ENCODE results near the gene BMP4. TPM values are rescaled to one million over a fixed set of nuclear protein-coding genes. Genes with fewer than 3 reads are reported as not detected.
A peak's percentile ranks its signal among the peaks of the same experiment; 100 is the strongest.

The BMP4 gene
- polyA plus RNA-seq, 2 donors, result 2.6 to 3.8 TPM

DNA sequence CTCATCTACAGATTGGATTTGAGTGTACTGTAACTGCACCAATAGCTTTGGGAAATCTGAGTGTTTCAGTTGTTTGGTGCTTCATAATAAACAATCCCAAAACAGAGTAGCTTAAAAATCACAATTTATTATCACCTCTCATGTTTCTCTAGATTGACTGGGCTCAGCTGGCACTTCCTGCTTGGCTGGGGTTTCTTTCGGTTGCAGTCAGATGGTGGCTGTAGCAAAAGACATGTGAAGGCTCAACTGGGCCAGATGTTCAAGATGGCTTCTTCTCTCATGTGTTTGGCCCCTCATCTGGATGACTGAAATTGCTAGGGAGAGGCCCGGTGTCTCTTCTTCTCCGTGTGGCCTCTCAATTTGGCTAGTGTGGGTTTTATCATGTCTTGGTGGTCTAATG is 12.1 kb upstream of the BMP4 start:
- Histone ChIP-seq H3K36me3 (ENCODE audit: control insufficient read depth in 2 of 2, insufficient read depth in 2 of 2, low read length in 1 of 2) (no peaks in the 10 kb centered on the region), H3K4me3 (ENCODE audit: low read depth in 1 of 2, low read length in 2 of 2) (no peak overlapping the region), H3K27ac (ENCODE audit: low read depth in 2 of 2, low read length in 1 of 2) (no peak overlapping the region), H3K4me1 (ENCODE audit: control insufficient read depth in 2 of 2, insufficient read depth in 2 of 2, low read length in 1 of 2) (no peaks in the 10 kb centered on the region), H3K9me3 (ENCODE audit: control insufficient read depth in 2 of 2, insufficient read depth in 1 of 2, low read depth in 1 of 2, low read length in 1 of 2) (no peaks in the 10 kb centered on the region), H3K27me3 (ENCODE audit: control insufficient read depth in 1 of 2, insufficient read depth in 2 of 2, low read length in 2 of 2) (no peaks in the 10 kb centered on the region)
- WGBS, 2 donors, result 82% methylated on average over 3 of the region's 3 CpGs

DNA sequence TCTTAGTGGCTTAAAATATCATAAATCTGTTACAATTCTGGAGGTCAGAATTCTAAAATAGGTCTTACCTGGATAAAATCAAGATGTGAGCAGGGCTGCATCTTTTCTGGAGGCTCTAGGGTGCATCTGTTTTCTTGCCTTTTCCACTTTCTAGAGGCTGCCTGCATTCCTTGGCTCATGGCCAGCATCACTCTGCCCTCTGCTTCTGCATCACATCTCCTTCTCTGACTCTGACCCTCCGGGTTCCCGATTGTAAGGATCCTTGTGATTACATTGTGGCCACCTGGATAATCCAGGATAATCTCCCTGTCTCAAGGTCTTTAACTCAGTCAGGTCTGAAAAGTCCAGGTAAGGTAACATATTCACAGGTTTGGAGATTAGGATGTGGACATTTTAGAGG is 11.0 kb upstream of the BMP4 start:
- H3K4me3 ChIP-seq (ENCODE audit: low read depth in 1 of 2, low read length in 2 of 2), result no peak overlapping the region
- H3K9me3 ChIP-seq (ENCODE audit: control insufficient read depth in 2 of 2, insufficient read depth in 1 of 2, low read depth in 1 of 2, low read length in 1 of 2), result no peaks in the 10 kb centered on the region
- H3K27me3 ChIP-seq (ENCODE audit: control insufficient read depth in 1 of 2, insufficient read depth in 2 of 2, low read length in 2 of 2), result no peaks in the 10 kb centered on the region
- no peaks in the 10 kb centered on the region for H3K36me3 ChIP-seq (ENCODE audit: control insufficient read depth in 2 of 2, insufficient read depth in 2 of 2, low read length in 1 of 2)
- no peak overlapping the region for H3K27ac ChIP-seq (ENCODE audit: low read depth in 2 of 2, low read length in 1 of 2)
- WGBS, 2 donors, result 65 to 73% methylated on average over 2 of the region's 2 CpGs
- H3K4me1 ChIP-seq (ENCODE audit: control insufficient read depth in 2 of 2, insufficient read depth in 2 of 2, low read length in 1 of 2), result peaks cover 5 to 7% of the 10 kb centered on the region in 2 donors

GRCh38 chr14:53964249-53964648 is 7.6 kb upstream of the BMP4 start:
- 70 to 75% methylated on average over 4 of the region's 4 CpGs for WGBS, 2 donors
- no peaks in the 10 kb centered on the region for H3K36me3 ChIP-seq (ENCODE audit: control insufficient read depth in 2 of 2, insufficient read depth in 2 of 2, low read length in 1 of 2)
- no peaks in the 10 kb centered on the region for H3K9me3 ChIP-seq (ENCODE audit: control insufficient read depth in 2 of 2, insufficient read depth in 1 of 2, low read depth in 1 of 2, low read length in 1 of 2)
- peaks cover 5 to 7% of the 10 kb centered on the region in 2 donors for H3K4me1 ChIP-seq (ENCODE audit: control insufficient read depth in 2 of 2, insufficient read depth in 2 of 2, low read length in 1 of 2)
- no peak overlapping the region for H3K27ac ChIP-seq (ENCODE audit: low read depth in 2 of 2, low read length in 1 of 2)
- H3K4me3 ChIP-seq (ENCODE audit: low read depth in 1 of 2, low read length in 2 of 2), result no peak overlapping the region
- H3K27me3 ChIP-seq (ENCODE audit: control insufficient read depth in 1 of 2, insufficient read depth in 2 of 2, low read length in 2 of 2), result no peaks in the 10 kb centered on the region

DNA sequence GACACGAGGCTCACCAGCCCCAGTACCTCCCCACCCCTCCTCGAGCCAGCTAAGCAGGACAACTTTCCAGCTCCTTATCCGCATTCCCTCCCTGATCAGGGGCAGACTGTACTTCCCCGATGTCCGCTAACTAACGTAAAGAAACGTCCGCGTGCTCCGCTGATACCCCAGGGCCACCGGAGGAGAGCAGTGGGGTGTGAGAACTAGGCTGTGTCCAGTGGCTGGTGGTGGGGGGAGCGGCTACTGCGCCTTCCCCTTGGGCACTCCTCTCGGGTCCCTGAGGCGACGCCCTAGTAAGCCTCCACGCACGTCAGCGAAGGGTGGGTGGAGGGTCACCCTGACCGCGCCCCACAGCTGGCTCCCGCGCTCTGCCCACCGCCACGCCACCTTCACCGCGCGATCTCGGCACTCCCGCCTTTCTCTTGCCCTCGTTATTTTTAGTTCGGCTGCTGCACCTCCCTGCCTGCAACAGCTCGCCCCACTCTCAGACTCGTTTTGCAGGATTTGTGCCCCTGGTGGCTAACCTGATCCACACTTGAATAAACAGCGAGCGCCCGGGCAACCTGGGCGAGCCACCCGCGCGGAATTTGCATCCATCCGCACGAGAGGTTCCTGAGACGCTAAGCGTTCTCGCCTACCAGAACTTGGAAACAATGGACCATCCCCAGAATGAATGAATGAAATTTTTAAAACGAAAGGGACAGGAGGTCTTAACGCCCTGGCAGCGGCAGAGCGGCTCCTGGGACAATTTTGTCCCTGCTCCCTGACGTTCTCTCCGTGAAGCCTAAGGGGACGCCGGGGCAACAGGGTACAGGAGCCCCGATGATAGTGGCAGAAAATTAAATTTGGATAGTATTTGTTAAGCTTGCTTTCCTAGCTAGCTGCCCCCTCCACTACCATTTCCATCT is 6.9 kb upstream of the BMP4 start:
- no peaks in the 10 kb centered on the region for H3K36me3 ChIP-seq (ENCODE audit: control insufficient read depth in 2 of 2, insufficient read depth in 2 of 2, low read length in 1 of 2)
- WGBS, 2 donors, result 13 to 14% methylated on average over 55 of the region's 55 CpGs
- no peaks in the 10 kb centered on the region for H3K9me3 ChIP-seq (ENCODE audit: control insufficient read depth in 2 of 2, insufficient read depth in 1 of 2, low read depth in 1 of 2, low read length in 1 of 2)
- no peak overlapping the region for H3K27ac ChIP-seq (ENCODE audit: low read depth in 2 of 2, low read length in 1 of 2)
- peak overlapping the region; percentile 18 to 22 for H3K4me3 ChIP-seq (ENCODE audit: low read depth in 1 of 2, low read length in 2 of 2)
- no peaks in the 10 kb centered on the region for H3K27me3 ChIP-seq (ENCODE audit: control insufficient read depth in 1 of 2, insufficient read depth in 2 of 2, low read length in 2 of 2)
- H3K4me1 ChIP-seq (ENCODE audit: control insufficient read depth in 2 of 2, insufficient read depth in 2 of 2, low read length in 1 of 2), result peaks cover 5 to 7% of the 10 kb centered on the region in 2 donors

DNA sequence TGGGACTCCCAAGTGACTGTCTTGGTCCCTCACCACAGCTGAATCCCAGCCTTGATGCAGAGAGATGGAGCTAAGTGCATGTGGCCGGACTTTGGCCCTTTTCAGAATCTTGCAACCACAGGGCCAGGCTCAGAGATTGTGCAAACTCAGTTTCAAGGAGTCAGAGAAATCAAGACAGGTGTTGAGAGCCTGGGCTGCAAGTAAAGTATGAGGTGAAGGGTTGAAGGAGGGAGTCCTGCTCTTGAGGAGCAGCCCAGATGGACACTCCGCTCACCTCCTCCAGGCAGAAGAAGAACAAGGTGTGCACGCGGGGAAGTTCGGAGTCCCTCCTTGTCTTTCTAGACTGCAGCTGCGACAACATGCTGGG is 6.3 kb upstream of the BMP4 start:
- no peak overlapping the region for H3K27ac ChIP-seq (ENCODE audit: low read depth in 2 of 2, low read length in 1 of 2)
- H3K27me3 ChIP-seq (ENCODE audit: control insufficient read depth in 1 of 2, insufficient read depth in 2 of 2, low read length in 2 of 2), result no peaks in the 10 kb centered on the region
- H3K36me3 ChIP-seq (ENCODE audit: control insufficient read depth in 2 of 2, insufficient read depth in 2 of 2, low read length in 1 of 2), result no peaks in the 10 kb centered on the region
- H3K4me3 ChIP-seq (ENCODE audit: low read depth in 1 of 2, low read length in 2 of 2), result no peak overlapping the region
- peaks cover 5 to 7% of the 10 kb centered on the region in 2 donors for H3K4me1 ChIP-seq (ENCODE audit: control insufficient read depth in 2 of 2, insufficient read depth in 2 of 2, low read length in 1 of 2)
- WGBS, 2 donors, result 58 to 74% methylated on average over 6 of the region's 6 CpGs
- H3K9me3 ChIP-seq (ENCODE audit: control insufficient read depth in 2 of 2, insufficient read depth in 1 of 2, low read depth in 1 of 2, low read length in 1 of 2), result no peaks in the 10 kb centered on the region

DNA sequence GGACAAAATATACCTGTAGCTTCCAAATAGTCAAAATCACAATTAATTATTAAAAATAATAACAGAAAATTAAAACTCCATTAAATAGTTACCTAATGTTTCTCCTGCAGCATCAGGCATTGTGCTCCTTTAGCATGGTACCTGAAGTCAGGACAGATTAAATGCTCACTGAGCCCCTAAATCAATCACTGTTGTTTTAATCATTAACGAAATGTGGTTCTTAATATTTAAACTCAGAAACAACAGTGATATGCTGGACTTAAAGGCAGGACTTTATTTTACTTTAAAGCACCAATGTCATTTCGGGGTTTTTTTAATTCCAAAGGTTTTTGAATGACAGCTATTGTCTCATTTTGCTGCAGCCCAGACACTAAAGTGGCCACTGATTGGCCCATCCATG is 2.0 kb upstream of the BMP4 start:
- H3K27me3 ChIP-seq (ENCODE audit: control insufficient read depth in 1 of 2, insufficient read depth in 2 of 2, low read length in 2 of 2), result peaks cover 0 to 5% of the 10 kb centered on the region in 2 donors
- no peaks in the 10 kb centered on the region for H3K9me3 ChIP-seq (ENCODE audit: control insufficient read depth in 2 of 2, insufficient read depth in 1 of 2, low read depth in 1 of 2, low read length in 1 of 2)
- H3K36me3 ChIP-seq (ENCODE audit: control insufficient read depth in 2 of 2, insufficient read depth in 2 of 2, low read length in 1 of 2), result no peaks in the 10 kb centered on the region
- 85 to 95% methylated on average over 2 of the region's 2 CpGs for WGBS, 2 donors
- H3K4me1 ChIP-seq (ENCODE audit: control insufficient read depth in 2 of 2, insufficient read depth in 2 of 2, low read length in 1 of 2), result peaks cover 5 to 16% of the 10 kb centered on the region in 2 donors
- H3K27ac ChIP-seq (ENCODE audit: low read depth in 2 of 2, low read length in 1 of 2), result no peak overlapping the region
- no peak overlapping the region for H3K4me3 ChIP-seq (ENCODE audit: low read depth in 1 of 2, low read length in 2 of 2)

- Histone ChIP-seq H3K27me3 (ENCODE audit: control insufficient read depth in 1 of 2, insufficient read depth in 2 of 2, low read length in 2 of 2) (peaks cover 0 to 5% of the 10 kb centered on the region in 2 donors), H3K4me3 (ENCODE audit: low read depth in 1 of 2, low read length in 2 of 2) (no peak overlapping the region), H3K9me3 (ENCODE audit: control insufficient read depth in 2 of 2, insufficient read depth in 1 of 2, low read depth in 1 of 2, low read length in 1 of 2) (no peaks in the 10 kb centered on the region), H3K27ac (ENCODE audit: low read depth in 2 of 2, low read length in 1 of 2) (no peak overlapping the region), H3K4me1 (ENCODE audit: control insufficient read depth in 2 of 2, insufficient read depth in 2 of 2, low read length in 1 of 2) (peaks cover under 1 to 10% of the 10 kb centered on the region in 2 donors), H3K36me3 (ENCODE audit: control insufficient read depth in 2 of 2, insufficient read depth in 2 of 2, low read length in 1 of 2) (no peaks in the 10 kb centered on the region)
These were observed 1.1 kb upstream of the BMP4 start for GRCh38 chr14:53957739-53958138.

DNA sequence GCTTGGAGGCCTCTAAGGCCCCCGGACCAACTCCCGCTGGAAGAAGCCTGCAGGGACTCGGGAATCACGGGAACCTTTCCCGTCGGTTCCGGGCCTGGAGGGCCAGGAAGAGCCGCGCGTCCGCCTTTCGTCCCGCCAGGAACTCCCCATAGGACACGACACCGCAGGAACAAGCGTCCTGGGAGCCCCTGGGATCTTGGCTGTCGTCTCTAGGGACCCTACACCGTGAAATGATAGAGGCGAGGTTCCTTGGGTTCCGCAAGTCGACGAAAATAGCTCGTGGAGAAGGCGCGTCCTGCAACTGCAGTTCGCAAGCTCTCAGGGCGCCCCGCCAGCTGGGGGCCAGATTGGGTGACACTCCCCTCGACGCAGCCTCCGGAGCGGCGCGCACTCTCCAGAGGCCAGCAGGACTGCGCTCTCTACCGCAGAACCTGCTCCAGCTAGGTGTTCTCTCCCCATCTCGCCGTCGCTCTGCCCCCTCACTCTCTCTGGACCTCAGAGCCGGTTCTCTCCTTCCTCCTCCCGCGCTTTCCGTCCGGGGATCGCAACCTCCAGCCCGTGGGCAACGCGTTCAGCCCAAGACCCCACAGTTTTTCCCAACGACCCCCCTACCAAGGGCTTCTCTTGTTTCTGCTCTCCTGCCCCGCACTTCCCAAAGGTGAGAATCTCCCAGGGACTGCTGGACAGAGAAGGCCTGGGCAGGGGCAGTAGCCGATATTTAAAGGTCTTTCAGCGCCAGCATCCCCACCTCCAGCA is 776 bp downstream of the BMP4 start:
- H3K27me3 ChIP-seq (ENCODE audit: control insufficient read depth in 1 of 2, insufficient read depth in 2 of 2, low read length in 2 of 2), result peaks cover 0 to 5% of the 10 kb centered on the region in 2 donors

DNA sequence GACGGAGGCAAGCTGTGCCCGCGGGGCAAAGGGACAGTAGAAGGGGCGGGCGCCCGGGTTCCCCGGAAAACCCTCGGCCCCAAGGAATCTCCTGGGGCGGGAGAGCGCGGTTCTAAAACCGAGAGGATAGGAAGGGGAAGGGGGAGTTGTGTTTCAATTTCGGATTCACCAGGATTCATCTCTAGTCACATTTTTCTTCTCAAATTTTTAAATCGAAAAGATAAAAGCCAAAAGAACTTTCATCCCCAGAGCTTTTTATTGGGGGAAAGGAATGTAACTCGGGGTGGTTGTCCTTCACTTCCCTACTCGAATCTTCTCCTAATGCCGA is 1.4 kb downstream of the BMP4 start:
- peaks cover 0 to 4% of the 10 kb centered on the region in 2 donors for H3K36me3 ChIP-seq (ENCODE audit: control insufficient read depth in 2 of 2, insufficient read depth in 2 of 2, low read length in 1 of 2)
- no peaks in the 10 kb centered on the region for H3K9me3 ChIP-seq (ENCODE audit: control insufficient read depth in 2 of 2, insufficient read depth in 1 of 2, low read depth in 1 of 2, low read length in 1 of 2)
- H3K27me3 ChIP-seq (ENCODE audit: control insufficient read depth in 1 of 2, insufficient read depth in 2 of 2, low read length in 2 of 2), result peaks cover 0 to 5% of the 10 kb centered on the region in 2 donors
- 2% methylated on average over 17 of the region's 17 CpGs for WGBS, 2 donors
- H3K27ac ChIP-seq (ENCODE audit: low read depth in 2 of 2, low read length in 1 of 2), result peak overlapping the region; percentile 59 to 72
- H3K4me1 ChIP-seq (ENCODE audit: control insufficient read depth in 2 of 2, insufficient read depth in 2 of 2, low read length in 1 of 2), result peaks cover 0 to 10% of the 10 kb centered on the region in 2 donors
- peak overlapping the region; percentile 57 to 66 for H3K4me3 ChIP-seq (ENCODE audit: low read depth in 1 of 2, low read length in 2 of 2)

More for the DNA sequence above, 776 bp downstream of the BMP4 start:
- Histone ChIP-seq H3K4me3 (ENCODE audit: low read depth in 1 of 2, low read length in 2 of 2) (peak overlapping the region; percentile 53 to 57), H3K27ac (ENCODE audit: low read depth in 2 of 2, low read length in 1 of 2) (peak overlapping the region; percentile 25 to 59), H3K4me1 (ENCODE audit: control insufficient read depth in 2 of 2, insufficient read depth in 2 of 2, low read length in 1 of 2) (peaks cover 0 to 10% of the 10 kb centered on the region in 2 donors), H3K36me3 (ENCODE audit: control insufficient read depth in 2 of 2, insufficient read depth in 2 of 2, low read length in 1 of 2) (no peaks in the 10 kb centered on the region), H3K9me3 (ENCODE audit: control insufficient read depth in 2 of 2, insufficient read depth in 1 of 2, low read depth in 1 of 2, low read length in 1 of 2) (no peaks in the 10 kb centered on the region)
- 2% methylated on average over 52 of the region's 52 CpGs for WGBS, 2 donors

Measured in esophagus (tissue), 2 donors.